ENCODE data around the gene ARHGAP24. TPM values are rescaled to one million over a fixed set of nuclear protein-coding genes. Genes with fewer than 3 reads are reported as not detected.

ARHGAP24 gene
- total RNA-seq, 1 experiment from 2014 or later: 2.1 TPM

DNA sequence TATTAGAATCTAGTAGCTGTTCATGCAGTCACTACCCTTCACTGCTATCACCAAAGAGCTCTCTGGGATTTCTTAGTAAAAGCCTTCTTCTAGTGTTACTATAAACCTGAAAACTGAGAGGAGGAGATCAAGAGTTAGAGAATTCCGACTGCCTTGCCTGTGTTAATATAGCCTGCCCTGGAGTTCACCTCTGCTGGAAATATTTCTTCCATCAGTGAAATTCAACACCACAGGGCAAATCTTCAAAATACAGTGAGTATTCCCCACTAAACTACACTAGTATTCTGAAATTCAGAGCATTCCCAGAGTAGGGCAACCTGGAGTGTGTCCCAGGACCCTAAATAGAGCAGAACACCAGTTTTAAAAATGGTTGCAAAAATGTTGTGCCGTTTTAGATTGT is 301.1 kb downstream of the ARHGAP24 start:
- POLR2A ChIA-PET: no interaction called here
- CTCF ChIA-PET: no interaction called here
- peaks cover 10% of the 10 kb centered on the region for H3K9me3 Mint-ChIP-seq
- H3K36me3 Mint-ChIP-seq: no peaks in the 10 kb centered on the region
- TF ChIP-seq EMX1 (CRISPR knock-in tag; IDR thresholded peaks at IDR 0.05): no peak
- TF ChIP-seq ZNF263 (CRISPR knock-in tag; IDR thresholded peaks at IDR 0.05; ENCODE audit: low read depth): no peak
- no peak for TF ChIP-seq ZNF138 (CRISPR knock-in tag; conservative IDR thresholded peaks at IDR 0.05)
- TF ChIP-seq, protein P1, sequence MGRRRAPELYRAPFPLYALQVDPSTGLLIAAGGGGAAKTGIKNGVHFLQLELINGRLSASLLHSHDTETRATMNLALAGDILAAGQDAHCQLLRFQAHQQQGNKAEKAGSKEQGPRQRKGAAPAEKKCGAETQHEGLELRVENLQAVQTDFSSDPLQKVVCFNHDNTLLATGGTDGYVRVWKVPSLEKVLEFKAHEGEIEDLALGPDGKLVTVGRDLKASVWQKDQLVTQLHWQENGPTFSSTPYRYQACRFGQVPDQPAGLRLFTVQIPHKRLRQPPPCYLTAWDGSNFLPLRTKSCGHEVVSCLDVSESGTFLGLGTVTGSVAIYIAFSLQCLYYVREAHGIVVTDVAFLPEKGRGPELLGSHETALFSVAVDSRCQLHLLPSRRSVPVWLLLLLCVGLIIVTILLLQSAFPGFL (CRISPR knock-in tag; IDR thresholded peaks at IDR 0.05; ENCODE audit: borderline replicate concordance): no peak
- TF ChIP-seq, protein P2, sequence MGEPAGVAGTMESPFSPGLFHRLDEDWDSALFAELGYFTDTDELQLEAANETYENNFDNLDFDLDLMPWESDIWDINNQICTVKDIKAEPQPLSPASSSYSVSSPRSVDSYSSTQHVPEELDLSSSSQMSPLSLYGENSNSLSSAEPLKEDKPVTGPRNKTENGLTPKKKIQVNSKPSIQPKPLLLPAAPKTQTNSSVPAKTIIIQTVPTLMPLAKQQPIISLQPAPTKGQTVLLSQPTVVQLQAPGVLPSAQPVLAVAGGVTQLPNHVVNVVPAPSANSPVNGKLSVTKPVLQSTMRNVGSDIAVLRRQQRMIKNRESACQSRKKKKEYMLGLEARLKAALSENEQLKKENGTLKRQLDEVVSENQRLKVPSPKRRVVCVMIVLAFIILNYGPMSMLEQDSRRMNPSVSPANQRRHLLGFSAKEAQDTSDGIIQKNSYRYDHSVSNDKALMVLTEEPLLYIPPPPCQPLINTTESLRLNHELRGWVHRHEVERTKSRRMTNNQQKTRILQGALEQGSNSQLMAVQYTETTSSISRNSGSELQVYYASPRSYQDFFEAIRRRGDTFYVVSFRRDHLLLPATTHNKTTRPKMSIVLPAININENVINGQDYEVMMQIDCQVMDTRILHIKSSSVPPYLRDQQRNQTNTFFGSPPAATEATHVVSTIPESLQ (CRISPR knock-in tag; IDR thresholded peaks at IDR 0.05): no peak
- TF ChIP-seq ZNF671 (CRISPR knock-in tag; IDR thresholded peaks at IDR 0.05): no peak
- TF ChIP-seq, protein P3, sequence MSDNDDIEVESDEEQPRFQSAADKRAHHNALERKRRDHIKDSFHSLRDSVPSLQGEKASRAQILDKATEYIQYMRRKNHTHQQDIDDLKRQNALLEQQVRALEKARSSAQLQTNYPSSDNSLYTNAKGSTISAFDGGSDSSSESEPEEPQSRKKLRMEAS (CRISPR knock-in tag; IDR thresholded peaks at IDR 0.05): no peak
- TF ChIP-seq, protein P4, sequence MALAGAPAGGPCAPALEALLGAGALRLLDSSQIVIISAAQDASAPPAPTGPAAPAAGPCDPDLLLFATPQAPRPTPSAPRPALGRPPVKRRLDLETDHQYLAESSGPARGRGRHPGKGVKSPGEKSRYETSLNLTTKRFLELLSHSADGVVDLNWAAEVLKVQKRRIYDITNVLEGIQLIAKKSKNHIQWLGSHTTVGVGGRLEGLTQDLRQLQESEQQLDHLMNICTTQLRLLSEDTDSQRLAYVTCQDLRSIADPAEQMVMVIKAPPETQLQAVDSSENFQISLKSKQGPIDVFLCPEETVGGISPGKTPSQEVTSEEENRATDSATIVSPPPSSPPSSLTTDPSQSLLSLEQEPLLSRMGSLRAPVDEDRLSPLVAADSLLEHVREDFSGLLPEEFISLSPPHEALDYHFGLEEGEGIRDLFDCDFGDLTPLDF (CRISPR knock-in tag; IDR thresholded peaks at IDR 0.05): no peak
- no peak for TF ChIP-seq SMAD4 (CRISPR knock-in tag; IDR thresholded peaks at IDR 0.05)
- no peak for TF ChIP-seq PRRX2 (CRISPR knock-in tag; IDR thresholded peaks at IDR 0.05)
- no peak for TF ChIP-seq TP53 (CRISPR knock-in tag; IDR thresholded peaks at IDR 0.05)
- TF ChIP-seq CREB1 (CRISPR knock-in tag; IDR thresholded peaks at IDR 0.05): no peak
- TF ChIP-seq ZNF219 (CRISPR knock-in tag; IDR thresholded peaks at IDR 0.05; ENCODE audit: borderline replicate concordance): no peak
- TF ChIP-seq IRF2 (CRISPR knock-in tag; IDR thresholded peaks at IDR 0.05; ENCODE audit: borderline replicate concordance, low read depth): no peak
- TF ChIP-seq RORB (CRISPR knock-in tag; IDR thresholded peaks at IDR 0.05): no peak
- TF ChIP-seq, protein P5, sequence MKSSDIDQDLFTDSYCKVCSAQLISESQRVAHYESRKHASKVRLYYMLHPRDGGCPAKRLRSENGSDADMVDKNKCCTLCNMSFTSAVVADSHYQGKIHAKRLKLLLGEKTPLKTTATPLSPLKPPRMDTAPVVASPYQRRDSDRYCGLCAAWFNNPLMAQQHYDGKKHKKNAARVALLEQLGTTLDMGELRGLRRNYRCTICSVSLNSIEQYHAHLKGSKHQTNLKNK (CRISPR knock-in tag; IDR thresholded peaks at IDR 0.05): no peak
- no peak for DNase-seq (ENCODE audit: low spot score)
- H3K4me3 Mint-ChIP-seq: no peak overlapping the region
- H3K27ac Mint-ChIP-seq: no peak overlapping the region
- no peaks in the 10 kb centered on the region for H3K27me3 Mint-ChIP-seq (ENCODE audit: low read depth)
- peaks cover 65% of the 10 kb centered on the region for H3K4me1 Mint-ChIP-seq
- ATAC-seq: no peak

DNA sequence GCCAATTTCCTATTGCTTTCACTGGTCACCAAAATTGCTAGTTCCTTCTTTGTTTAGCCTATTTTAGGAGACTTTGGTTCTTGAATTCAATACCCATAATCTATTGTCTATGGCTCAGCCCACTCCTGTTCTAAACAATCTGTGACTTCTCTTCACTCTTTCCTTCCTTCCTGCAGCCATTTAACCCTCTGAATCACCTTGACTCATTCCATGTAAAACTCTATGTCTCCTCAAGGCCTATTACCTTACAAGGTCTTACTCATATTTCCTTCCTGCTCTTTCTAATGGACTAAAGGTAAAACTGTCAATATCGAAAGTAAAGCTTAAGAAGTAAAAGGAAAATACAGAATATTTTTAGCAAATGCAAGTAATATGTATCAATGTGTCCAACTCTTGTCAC is 301.6 kb downstream of the ARHGAP24 start:
- H3K9me3 Mint-ChIP-seq: peaks cover 10% of the 10 kb centered on the region
- H3K4me1 Mint-ChIP-seq: peaks cover 65% of the 10 kb centered on the region
- ChIA-PET CTCF (no interaction called here), POLR2A (no interaction called here)
- no peaks in the 10 kb centered on the region for H3K27me3 Mint-ChIP-seq (ENCODE audit: low read depth)
- no peak for TF ChIP-seq GABPB1 (CRISPR knock-in tag; IDR thresholded peaks at IDR 0.05)
- TF ChIP-seq, protein P6, sequence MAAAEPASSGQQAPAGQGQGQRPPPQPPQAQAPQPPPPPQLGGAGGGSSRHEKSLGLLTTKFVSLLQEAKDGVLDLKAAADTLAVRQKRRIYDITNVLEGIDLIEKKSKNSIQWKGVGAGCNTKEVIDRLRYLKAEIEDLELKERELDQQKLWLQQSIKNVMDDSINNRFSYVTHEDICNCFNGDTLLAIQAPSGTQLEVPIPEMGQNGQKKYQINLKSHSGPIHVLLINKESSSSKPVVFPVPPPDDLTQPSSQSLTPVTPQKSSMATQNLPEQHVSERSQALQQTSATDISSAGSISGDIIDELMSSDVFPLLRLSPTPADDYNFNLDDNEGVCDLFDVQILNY (CRISPR knock-in tag; IDR thresholded peaks at IDR 0.05): no peak
- no peak for ATAC-seq
- DNase-seq (ENCODE audit: low spot score): no peak
- H3K4me3 Mint-ChIP-seq: no peak overlapping the region
- no peaks in the 10 kb centered on the region for H3K36me3 Mint-ChIP-seq
- H3K27ac Mint-ChIP-seq: 0 out of 2 replicates have a peak overlapping the region, but pooled peaks have one; percentile 1
